SK-N-SH treated with all-trans-retinoic acid at 6 μM for 48 hours (cell line): ENCODE results near the gene GLIS1.

Experiments
- ATAC-seq: fragments of 200-7000 bp; cut with Tn5 transposase; 3 replicates; pipeline ENCODE4 v1.9.1; 2020; ENCODE audit warnings: mild to moderate bottlenecking, moderate library complexity
- ARNTL ChIP-seq: fragments of 450-650 bp; formaldehyde crosslinking; IDR thresholded peaks from 2 replicates; pipeline ENCODE4 v1.5.0; 2020; ENCODE audit warnings: low read depth, mild to moderate bottlenecking, moderate library complexity, borderline replicate concordance
- BACH2 ChIP-seq: fragments of 250-450 bp; sonication (Bioruptor Pico); IDR thresholded peaks from 2 replicates; pipeline ENCODE4 v1.9.0; 2021; ENCODE audit warnings: mild to moderate bottlenecking, borderline replicate concordance
- CREB5 ChIP-seq: fragments of 250-450 bp; sonication (Bioruptor Pico); IDR thresholded peaks from 2 replicates; pipeline ENCODE4 v1.5.1; 2020; ENCODE audit warnings: low read depth, mild to moderate bottlenecking, moderate library complexity
- CSDC2 ChIP-seq: fragments of 250-450 bp; sonication (Bioruptor Pico); IDR thresholded peaks from 2 replicates; pipeline ENCODE4 v1.5.0; 2020; ENCODE audit warnings: mild to moderate bottlenecking, moderate library complexity
- CSRNP3 ChIP-seq: fragments of 250-450 bp; sonication (Bioruptor Pico); IDR thresholded peaks from 2 replicates; pipeline ENCODE4 v1.5.1; 2021; ENCODE audit warnings: mild to moderate bottlenecking, moderate library complexity
- ESRRG ChIP-seq: fragments of 250-450 bp; sonication (Bioruptor Pico); IDR thresholded peaks from 2 replicates; pipeline ENCODE4 v1.6.1; 2021; ENCODE audit warnings: mild to moderate bottlenecking
- GLIS3 ChIP-seq: fragments of 250-450 bp; sonication (Bioruptor Pico); IDR thresholded peaks from 2 replicates; pipeline ENCODE4 v1.5.0; 2020; ENCODE audit warnings: mild to moderate bottlenecking, moderate library complexity
- ISL1 ChIP-seq: fragments of 250-450 bp; sonication (Bioruptor Pico); IDR thresholded peaks from 2 replicates; pipeline ENCODE4 v2.1.2; 2022; ENCODE audit warnings: mild to moderate bottlenecking, moderate library complexity
- OSR1 ChIP-seq: fragments of 250-450 bp; sonication (Bioruptor Pico); IDR thresholded peaks from 2 replicates; pipeline ENCODE4 v1.8.0; 2022; ENCODE audit warnings: moderate library complexity, mild to moderate bottlenecking, inconsistent platforms
- PPARA ChIP-seq: fragments of 250-450 bp; sonication (Bioruptor Pico); IDR thresholded peaks from 2 replicates; pipeline ENCODE4 v1.5.0; 2020; ENCODE audit warnings: mild to moderate bottlenecking, borderline replicate concordance
- RARB ChIP-seq: fragments of 250-450 bp; sonication (Bioruptor Pico); IDR thresholded peaks from 2 replicates; pipeline ENCODE4 v1.8.0; 2021; ENCODE audit warnings: mild to moderate bottlenecking, moderate library complexity
- SNAI2 ChIP-seq: fragments of 250-450 bp; sonication (Bioruptor Pico); IDR thresholded peaks from 2 replicates; pipeline ENCODE4 v1.5.0; 2020; ENCODE audit warnings: mild to moderate bottlenecking, moderate library complexity
- TOX ChIP-seq: fragments of 250-450 bp; sonication (Bioruptor Pico); IDR thresholded peaks from 2 replicates; pipeline ENCODE4 v1.8.0; 2021; ENCODE audit warnings: mild to moderate bottlenecking, moderate library complexity, borderline replicate concordance
- ZC3H10 ChIP-seq: fragments of 250-450 bp; sonication (Bioruptor Pico); IDR thresholded peaks from 2 replicates; pipeline ENCODE4 v1.5.1; 2021; ENCODE audit warnings: mild to moderate bottlenecking, moderate library complexity
- ZFP3 ChIP-seq: fragments of 250-450 bp; sonication (Bioruptor Pico); IDR thresholded peaks from 2 replicates; pipeline ENCODE4 v1.5.0; 2020; ENCODE audit warnings: mild to moderate bottlenecking, moderate library complexity
- ZFP30 ChIP-seq: fragments of 450-650 bp; formaldehyde crosslinking; IDR thresholded peaks from 2 replicates; pipeline ENCODE4 v1.5.0; 2022; ENCODE audit warnings: mild to moderate bottlenecking, moderate library complexity
- ZNF565 ChIP-seq: fragments of 450-650 bp; formaldehyde crosslinking; conservative IDR thresholded peaks from 2 replicates; pipeline ENCODE4 v1.5.0; 2020; ENCODE audit warnings: low read depth, mild to moderate bottlenecking, moderate library complexity
- ZNF70 ChIP-seq: fragments of 450-650 bp; formaldehyde crosslinking; IDR thresholded peaks from 2 replicates; pipeline ENCODE4 v1.5.0; 2020; ENCODE audit warnings: mild to moderate bottlenecking, moderate library complexity
- ZNF8 ChIP-seq: fragments of 450-650 bp; formaldehyde crosslinking; IDR thresholded peaks from 2 replicates; pipeline ENCODE4 v1.5.0; 2020; ENCODE audit warnings: mild to moderate bottlenecking, moderate library complexity
- TF ChIP-seq, protein P1 (sequence below): fragments of 250-450 bp; sonication (Bioruptor Pico); IDR thresholded peaks from 2 replicates; pipeline ENCODE4 v1.8.0; 2020; ENCODE audit warnings: mild to moderate bottlenecking, moderate library complexity, borderline replicate concordance
- TF ChIP-seq, protein P2 (sequence below): fragments of 250-450 bp; sonication (Bioruptor Pico); IDR thresholded peaks from 2 replicates; pipeline ENCODE4 v1.5.0; 2020; ENCODE audit warnings: mild to moderate bottlenecking, moderate library complexity

Gene GLIS1

GRCh38 chr1:53594391-53595180 is 144.4 kb downstream of the GLIS1 start:
- TF ChIP-seq CSDC2 (CRISPR knock-in tag) (no peak), CSRNP3 (CRISPR knock-in tag) (no peak), ARNTL (no peak), ZNF8 (CRISPR knock-in tag) (no peak), GLIS3 (CRISPR knock-in tag) (no peak), ZFP3 (CRISPR knock-in tag) (no peak), ZFP30 (CRISPR knock-in tag) (no peak), ISL1 (CRISPR knock-in tag) (no peak), ZNF70 (no peak)
- TF ChIP-seq, protein P1, sequence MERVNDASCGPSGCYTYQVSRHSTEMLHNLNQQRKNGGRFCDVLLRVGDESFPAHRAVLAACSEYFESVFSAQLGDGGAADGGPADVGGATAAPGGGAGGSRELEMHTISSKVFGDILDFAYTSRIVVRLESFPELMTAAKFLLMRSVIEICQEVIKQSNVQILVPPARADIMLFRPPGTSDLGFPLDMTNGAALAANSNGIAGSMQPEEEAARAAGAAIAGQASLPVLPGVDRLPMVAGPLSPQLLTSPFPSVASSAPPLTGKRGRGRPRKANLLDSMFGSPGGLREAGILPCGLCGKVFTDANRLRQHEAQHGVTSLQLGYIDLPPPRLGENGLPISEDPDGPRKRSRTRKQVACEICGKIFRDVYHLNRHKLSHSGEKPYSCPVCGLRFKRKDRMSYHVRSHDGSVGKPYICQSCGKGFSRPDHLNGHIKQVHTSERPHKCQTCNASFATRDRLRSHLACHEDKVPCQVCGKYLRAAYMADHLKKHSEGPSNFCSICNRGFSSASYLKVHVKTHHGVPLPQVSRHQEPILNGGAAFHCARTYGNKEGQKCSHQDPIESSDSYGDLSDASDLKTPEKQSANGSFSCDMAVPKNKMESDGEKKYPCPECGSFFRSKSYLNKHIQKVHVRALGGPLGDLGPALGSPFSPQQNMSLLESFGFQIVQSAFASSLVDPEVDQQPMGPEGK: no peak
- no peak for ATAC-seq

DNA sequence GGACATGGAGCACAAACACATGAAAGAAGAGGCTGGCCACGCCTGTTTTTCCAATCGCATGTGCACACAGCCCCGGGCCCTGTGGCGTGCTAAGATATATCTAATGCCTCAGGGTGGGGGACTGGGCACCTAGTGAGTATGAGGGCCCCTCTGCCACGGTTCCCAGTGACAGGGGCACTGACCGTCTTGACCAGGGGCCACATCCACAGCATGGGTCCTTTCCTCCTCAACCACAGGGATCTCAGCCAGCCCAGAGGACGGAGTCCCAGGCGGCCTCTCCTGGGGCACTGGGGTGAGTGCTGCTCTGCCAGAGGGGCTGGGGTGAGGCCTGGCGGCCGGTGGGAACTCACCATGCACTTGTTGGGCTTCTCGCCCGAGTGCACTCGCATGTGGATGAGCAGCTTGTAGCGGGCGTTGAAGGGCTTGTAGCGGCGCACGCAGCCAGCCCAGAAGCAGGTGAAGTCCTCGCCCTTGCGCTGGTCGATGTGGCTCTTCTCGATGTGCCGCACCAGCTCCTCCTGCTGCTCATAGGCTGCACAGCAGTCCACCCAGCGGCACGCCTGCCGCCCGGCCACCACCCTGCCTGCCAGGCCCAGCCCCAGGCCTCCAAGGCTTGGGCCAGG is 145.1 kb downstream of the GLIS1 start:
- peak; percentile 45 for ATAC-seq
- no peak for TF ChIP-seq TOX (CRISPR knock-in tag)
- no peak for TF ChIP-seq ISL1 (CRISPR knock-in tag)
- no peak for TF ChIP-seq SNAI2 (CRISPR knock-in tag)
- TF ChIP-seq ZNF565: no peak
- TF ChIP-seq, protein P2, sequence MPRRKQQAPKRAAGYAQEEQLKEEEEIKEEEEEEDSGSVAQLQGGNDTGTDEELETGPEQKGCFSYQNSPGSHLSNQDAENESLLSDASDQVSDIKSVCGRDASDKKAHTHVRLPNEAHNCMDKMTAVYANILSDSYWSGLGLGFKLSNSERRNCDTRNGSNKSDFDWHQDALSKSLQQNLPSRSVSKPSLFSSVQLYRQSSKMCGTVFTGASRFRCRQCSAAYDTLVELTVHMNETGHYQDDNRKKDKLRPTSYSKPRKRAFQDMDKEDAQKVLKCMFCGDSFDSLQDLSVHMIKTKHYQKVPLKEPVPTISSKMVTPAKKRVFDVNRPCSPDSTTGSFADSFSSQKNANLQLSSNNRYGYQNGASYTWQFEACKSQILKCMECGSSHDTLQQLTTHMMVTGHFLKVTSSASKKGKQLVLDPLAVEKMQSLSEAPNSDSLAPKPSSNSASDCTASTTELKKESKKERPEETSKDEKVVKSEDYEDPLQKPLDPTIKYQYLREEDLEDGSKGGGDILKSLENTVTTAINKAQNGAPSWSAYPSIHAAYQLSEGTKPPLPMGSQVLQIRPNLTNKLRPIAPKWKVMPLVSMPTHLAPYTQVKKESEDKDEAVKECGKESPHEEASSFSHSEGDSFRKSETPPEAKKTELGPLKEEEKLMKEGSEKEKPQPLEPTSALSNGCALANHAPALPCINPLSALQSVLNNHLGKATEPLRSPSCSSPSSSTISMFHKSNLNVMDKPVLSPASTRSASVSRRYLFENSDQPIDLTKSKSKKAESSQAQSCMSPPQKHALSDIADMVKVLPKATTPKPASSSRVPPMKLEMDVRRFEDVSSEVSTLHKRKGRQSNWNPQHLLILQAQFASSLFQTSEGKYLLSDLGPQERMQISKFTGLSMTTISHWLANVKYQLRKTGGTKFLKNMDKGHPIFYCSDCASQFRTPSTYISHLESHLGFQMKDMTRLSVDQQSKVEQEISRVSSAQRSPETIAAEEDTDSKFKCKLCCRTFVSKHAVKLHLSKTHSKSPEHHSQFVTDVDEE (CRISPR knock-in tag): no peak
- no peak for TF ChIP-seq ARNTL
- no peak for TF ChIP-seq ZNF8 (CRISPR knock-in tag)
- TF ChIP-seq, protein P1: no peak
- no peak for TF ChIP-seq RARB (CRISPR knock-in tag)
- TF ChIP-seq CSDC2 (CRISPR knock-in tag): no peak
- TF ChIP-seq CREB5 (CRISPR knock-in tag): no peak
- TF ChIP-seq CSRNP3 (CRISPR knock-in tag): no peak
- TF ChIP-seq ZFP30 (CRISPR knock-in tag): no peak
- TF ChIP-seq OSR1 (CRISPR knock-in tag): no peak
- no peak for TF ChIP-seq GLIS3 (CRISPR knock-in tag)
- TF ChIP-seq PPARA (CRISPR knock-in tag): no peak
- TF ChIP-seq ESRRG: no peak
- TF ChIP-seq ZC3H10 (CRISPR knock-in tag): no peak
- TF ChIP-seq BACH2: no peak
